Neutrophil (primary cell): ENCODE data around the gene KDELR3.

Experiments used
- H3K27ac ChIP-seq: fragments of 200-600 bp; sonication (generic); 2 replicates; pipeline ENCODE4 v1.5.1; 2016; ENCODE audit warnings: mild to moderate bottlenecking, moderate library complexity
- H3K27me3 ChIP-seq: fragments of 200-600 bp; sonication (generic); 2 replicates; pipeline ENCODE4 v1.6.0; 2016; ENCODE audit warnings: mild to moderate bottlenecking
- H3K36me3 ChIP-seq: fragments of 200-600 bp; sonication (generic); 2 replicates; pipeline ENCODE4 v1.5.1; 2017
- H3K4me1 ChIP-seq, 2 experiments: fragments of 200-600 bp in 1 of 2; sonication (generic) in 1 of 2; 1 replicate in 1 of 2; 2 replicates in 1 of 2; pipeline versions ENCODE4 v1.5.1 to v1.6.1; 2013 to 2016; ENCODE audit warnings: low read depth in 1 of 2, low read length in 1 of 2, mild to moderate bottlenecking in 1 of 2, moderate library complexity in 1 of 2; ENCODE audit not compliant: control insufficient read depth in 1 of 2, insufficient read depth in 1 of 2
- H3K4me3 ChIP-seq, 2 experiments: fragments of 200-600 bp in 1 of 2; sonication (generic) in 1 of 2; 1 replicate in 1 of 2; 2 replicates in 1 of 2; pipeline ENCODE4 v1.5.1; 2013 to 2016; ENCODE audit warnings: low read depth in 1 of 2, low read length in 1 of 2, mild to moderate bottlenecking in 1 of 2, moderate library complexity in 1 of 2
- H3K9me3 ChIP-seq: fragments of 200-600 bp; sonication (generic); 2 replicates; pipeline ENCODE4 v1.5.1; 2016
- CTCF ChIP-seq: fragments of 200-600 bp; sonication (generic); IDR thresholded peaks from 2 replicates; pipeline ENCODE4 v1.5.1; 2016; ENCODE audit warnings: antibody characterized with exemption

KDELR3 gene

GRCh38 chr22:38427940-38428339, 40.0 kb upstream of the KDELR3 start:
- H3K4me1 ChIP-seq, result peaks cover 0 to 10% of the 10 kb centered on the region in 2 experiments
- H3K36me3 ChIP-seq, result no peaks in the 10 kb centered on the region
- no peak for TF ChIP-seq CTCF
- H3K9me3 ChIP-seq, result no peaks in the 10 kb centered on the region
- H3K27ac ChIP-seq, result no peak overlapping the region
- no peaks in the 10 kb centered on the region for H3K27me3 ChIP-seq
- H3K4me3 ChIP-seq, result no peak overlapping the region

GRCh38 chr22:38428714-38429113, 39.2 kb upstream of the KDELR3 start:
- H3K4me1 ChIP-seq, result peaks cover 0 to 4% of the 10 kb centered on the region in 2 experiments
- TF ChIP-seq CTCF, result no peak
- H3K27ac ChIP-seq, result no peak overlapping the region
- no peak overlapping the region for H3K4me3 ChIP-seq
- no peaks in the 10 kb centered on the region for H3K36me3 ChIP-seq
- H3K9me3 ChIP-seq, result no peaks in the 10 kb centered on the region
- peaks cover 3% of the 10 kb centered on the region for H3K27me3 ChIP-seq

- Histone ChIP-seq H3K36me3 (no peaks in the 10 kb centered on the region), H3K9me3 (no peaks in the 10 kb centered on the region), H3K4me1 (no peaks in the 10 kb centered on the region), H3K27ac (no peak overlapping the region), H3K4me3 (no peak overlapping the region), H3K27me3 (peaks cover 12% of the 10 kb centered on the region)
- no peak for TF ChIP-seq CTCF
Measured at GRCh38 chr22:38429499-38430068, 38.3 kb upstream of the KDELR3 start.

- no peak overlapping the region for H3K27ac ChIP-seq
- H3K4me3 ChIP-seq, result no peak overlapping the region
- H3K4me1 ChIP-seq, result no peaks in the 10 kb centered on the region
- no peak for TF ChIP-seq CTCF
- H3K36me3 ChIP-seq, result no peaks in the 10 kb centered on the region
- H3K27me3 ChIP-seq, result peaks cover 19% of the 10 kb centered on the region
- H3K9me3 ChIP-seq, result no peaks in the 10 kb centered on the region
Measured at GRCh38 chr22:38431266-38432010, 36.5 kb upstream of the KDELR3 start.

- no peak for TF ChIP-seq CTCF
Measured at GRCh38 chr22:38432264-38432663, 35.6 kb upstream of the KDELR3 start.

More at GRCh38 chr22:38432264-38432663, 35.6 kb upstream of the KDELR3 start:
- Histone ChIP-seq H3K4me3 (no peak overlapping the region), H3K9me3 (no peaks in the 10 kb centered on the region), H3K27ac (no peak overlapping the region), H3K4me1 (no peaks in the 10 kb centered on the region), H3K27me3 (peaks cover 19% of the 10 kb centered on the region), H3K36me3 (no peaks in the 10 kb centered on the region)
